Ecto neural progenitor cell (in vitro differentiated cells): ENCODE measurements around the gene KRT17.
"Not testable (repeated sequence)": the region's sequence is repeated elsewhere in the genome, so short reads cannot be mapped to it uniquely, and the experiment has no call there.

Source experiments
- DNase-seq: peaks from one replicate; pipeline ENCODE4 v3.0.0-alpha.2; 2018; ENCODE audit warnings: low spot score

Gene KRT17

DNA sequence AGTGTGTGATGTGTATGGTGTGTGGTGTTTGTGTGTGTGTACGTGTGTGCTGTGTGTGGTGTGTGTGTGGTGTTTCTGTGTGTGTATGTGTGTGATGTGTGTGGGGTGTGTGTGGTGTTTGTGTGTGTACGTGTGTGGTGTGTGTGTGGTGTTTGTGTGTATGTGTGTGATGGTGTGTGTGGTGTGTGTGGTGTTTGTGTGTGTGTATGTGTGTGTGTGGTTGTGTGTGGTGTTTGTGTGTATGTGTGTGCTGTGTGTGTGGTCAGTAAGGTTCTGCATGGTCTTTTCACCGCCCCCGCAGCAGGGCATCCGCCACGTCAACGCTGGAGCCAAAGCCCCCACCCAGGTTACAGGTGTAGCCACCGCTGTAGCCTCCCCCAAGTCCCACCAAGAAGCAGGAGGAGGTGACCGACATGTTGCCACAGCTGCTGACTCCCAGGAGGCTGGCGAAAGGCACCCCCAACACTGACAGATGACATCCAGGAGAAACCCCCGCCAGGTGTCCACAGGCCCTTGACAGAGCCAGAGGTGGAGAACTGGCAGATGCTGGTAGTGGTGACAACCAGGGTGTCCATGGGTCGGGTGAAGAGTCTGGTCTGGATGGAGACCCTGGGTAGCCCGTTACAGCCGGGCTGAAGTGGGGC lies 9.3 kb upstream of the KRT17 start:
- no peak for DNase-seq

DNA sequence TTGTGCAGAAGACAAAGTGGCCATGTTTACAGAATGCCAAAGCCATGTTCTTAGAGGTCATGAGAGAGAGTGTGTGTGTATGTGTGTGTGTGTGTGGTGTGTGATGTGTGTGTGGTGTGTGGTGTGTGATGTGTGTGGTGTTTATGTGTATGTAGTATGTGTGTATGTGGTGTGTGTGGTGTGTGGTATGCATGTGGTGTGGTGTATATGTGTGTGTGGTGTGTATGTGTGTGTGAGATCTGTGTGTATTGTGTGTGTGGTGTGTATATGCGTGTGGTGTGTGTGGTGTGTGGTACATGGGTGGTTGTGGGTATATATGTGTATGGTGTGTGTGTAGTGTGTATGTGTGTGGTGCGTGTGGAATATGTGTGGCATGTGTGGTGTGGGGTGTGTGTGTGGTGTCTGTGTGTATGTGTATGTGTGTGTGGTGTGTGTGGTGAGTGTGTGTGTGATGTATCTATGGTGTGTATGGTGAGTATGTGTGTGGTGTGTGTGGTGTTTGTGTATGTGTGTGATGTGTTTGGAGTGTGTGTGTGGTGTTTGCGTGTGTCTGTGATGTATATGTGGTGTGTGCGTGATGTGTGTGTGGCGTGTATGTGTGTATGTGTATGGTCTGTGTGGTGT lies 8.2 kb upstream of the KRT17 start:
- DNase-seq: no peak

DNA sequence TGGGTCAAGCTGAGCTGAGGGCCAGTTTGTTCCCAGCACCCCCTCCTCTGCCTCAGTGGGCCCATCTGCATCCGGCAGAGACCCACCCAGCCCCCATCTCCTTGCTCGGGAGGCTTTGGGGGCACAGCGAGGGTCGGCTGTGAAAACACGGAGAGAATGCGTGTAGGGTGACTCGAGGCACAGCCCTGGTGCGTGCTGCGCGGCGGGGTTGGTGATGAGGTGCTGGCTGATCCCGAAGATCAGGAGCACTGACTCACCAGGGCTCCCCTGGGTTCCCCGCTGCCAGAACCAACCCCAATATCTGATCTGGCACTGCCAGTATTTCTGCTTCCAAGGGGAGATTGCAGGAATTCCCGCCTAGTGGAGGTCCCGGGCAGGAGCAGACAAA lies 7.5 kb upstream of the KRT17 start:
- no peak for DNase-seq

DNA sequence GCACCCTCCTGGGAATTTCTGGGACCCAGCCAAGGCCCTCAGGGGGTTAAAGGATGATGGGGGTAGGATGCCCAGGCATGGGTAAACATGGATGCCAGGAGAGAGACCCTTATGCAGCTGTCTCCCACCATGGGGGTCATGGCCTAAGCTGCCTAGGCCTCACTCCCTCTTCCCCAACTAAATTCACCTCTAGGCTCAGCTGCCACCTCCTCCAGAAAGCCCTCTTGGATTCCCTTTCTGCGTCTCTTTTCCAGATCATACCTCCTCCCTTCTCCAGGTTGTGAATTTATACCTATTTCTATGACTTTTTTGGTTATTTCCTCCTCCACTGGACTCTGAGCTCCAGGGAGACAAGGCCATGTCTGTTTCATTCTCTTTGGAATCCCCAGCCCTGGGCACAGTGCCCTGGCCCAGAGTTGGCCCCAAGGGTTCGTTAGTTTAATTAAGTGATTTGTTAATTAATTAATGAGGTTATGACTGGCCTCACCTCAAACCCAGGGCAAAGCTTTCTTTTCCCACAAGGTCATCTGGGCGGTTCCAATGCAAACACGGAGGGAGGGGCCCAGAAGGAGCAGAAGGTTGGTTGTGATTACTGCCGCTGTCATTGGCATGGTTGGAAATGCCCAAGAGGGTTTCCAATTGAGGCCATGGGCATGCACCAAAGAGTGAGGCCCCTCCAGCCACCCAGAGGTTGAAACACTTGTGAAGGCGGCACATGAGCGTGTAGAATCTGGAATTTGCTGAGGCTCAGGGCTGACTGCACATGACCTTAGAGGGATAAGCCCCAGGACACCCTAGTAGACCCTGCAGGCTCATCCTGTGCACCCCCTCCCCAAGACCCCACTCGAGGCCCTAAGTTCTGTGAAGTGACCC lies 6.9 kb upstream of the KRT17 start:
- no peak for DNase-seq

DNA sequence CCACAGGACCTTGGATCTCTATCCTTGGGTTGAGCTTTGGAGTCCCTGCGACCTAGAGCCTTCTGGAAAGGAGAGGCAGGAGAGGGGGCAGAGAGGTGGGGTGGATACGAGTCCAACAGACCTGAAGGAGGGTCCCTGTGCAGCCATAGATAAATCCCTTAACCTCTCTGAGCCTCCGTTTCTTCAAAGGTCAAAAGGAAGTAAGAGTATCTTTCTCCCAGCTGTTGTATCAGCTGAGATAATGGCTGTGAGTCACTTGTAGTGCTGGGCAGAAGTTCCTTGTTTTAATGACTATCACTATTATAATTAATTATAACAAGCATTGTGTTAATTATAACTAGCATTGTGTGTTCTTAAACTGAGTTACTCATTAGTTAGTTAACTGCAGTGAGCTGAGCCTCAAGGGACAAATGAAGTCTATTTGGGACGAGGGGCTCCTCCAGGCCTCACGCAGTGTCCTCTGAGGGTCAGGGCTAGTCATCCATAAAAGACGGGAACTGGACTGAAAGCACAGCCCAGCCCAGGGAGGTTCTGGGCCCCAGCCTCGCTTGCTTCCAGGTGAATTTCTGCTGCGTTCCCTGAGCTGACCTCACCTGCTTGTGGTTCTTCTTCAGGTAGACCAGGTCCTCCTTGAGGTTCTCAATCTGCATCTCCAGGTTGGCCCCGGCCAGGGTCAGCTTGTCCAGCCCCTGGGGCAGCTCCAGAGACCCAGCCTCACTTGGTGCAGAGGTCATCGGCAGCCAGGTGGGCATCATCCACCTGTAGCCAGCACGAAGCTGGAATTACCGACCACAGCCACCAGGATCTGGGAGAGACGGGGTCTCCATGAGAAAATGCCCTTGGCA lies 5.7 kb upstream of the KRT17 start:
- no peak for DNase-seq

DNA sequence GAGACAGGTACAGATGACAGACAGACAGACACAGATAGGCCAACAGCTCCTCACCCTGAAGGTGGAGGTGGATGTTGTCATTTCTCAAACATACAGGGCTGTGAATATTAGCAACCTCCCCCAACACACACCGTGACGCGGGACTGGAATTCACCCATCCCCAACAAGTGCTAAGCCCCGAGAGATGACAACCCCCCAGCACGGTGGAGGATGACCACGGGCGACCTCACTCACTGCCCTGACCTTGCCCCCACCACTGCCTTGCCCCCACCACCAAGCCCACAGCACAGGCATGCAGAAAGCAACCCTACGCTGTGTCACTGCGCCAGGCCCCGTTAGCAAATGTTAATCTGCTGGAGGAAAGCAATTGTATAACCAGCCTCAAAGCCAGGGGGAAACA lies 4.9 kb upstream of the KRT17 start:
- no peak for DNase-seq

DNA sequence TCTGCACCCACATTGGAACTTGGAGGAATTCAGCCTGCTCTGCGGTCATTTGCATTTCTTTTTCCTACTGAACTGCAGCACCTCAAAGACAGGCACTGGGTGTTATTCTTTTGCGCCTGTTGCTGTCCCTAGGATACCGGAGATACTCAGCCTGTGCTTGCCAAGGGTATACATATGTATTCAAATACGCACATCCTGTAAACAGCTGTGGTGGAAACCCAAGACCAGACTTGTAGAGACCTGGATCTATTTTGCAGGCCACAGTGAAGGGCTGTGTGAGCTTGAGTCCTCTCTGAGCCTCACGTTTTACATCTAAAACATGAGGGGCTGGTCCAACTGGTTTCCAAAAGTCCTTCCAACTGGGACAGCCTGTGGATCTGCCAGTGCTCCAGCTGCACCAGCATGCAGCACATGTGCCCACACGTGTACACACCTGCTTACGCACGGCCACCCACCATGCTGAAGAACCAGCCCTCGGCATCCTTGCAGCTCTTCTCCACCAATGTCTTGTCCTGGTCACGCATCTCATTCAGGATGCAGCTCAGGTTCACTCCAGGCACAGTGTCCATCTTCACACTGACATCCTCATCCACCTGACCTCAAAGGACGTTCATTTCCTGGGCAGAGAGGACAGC lies 4.4 kb upstream of the KRT17 start:
- not testable (repeated sequence) for DNase-seq

DNA sequence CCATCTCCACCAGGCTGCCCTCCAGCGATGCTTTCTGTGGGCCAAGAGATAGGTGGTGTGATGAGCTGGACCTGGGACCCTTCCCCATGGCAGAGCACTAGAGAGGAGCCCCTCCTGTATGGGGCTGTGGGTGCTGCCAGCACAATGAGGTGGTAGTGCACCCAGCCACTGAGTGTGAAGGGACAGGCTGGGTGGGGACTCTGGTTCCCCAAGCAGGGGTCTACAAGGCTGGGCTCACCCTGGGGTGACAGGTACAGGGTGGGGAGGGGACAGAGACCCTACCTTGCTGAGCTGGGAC lies 3.6 kb upstream of the KRT17 start:
- not testable (repeated sequence) for DNase-seq

DNA sequence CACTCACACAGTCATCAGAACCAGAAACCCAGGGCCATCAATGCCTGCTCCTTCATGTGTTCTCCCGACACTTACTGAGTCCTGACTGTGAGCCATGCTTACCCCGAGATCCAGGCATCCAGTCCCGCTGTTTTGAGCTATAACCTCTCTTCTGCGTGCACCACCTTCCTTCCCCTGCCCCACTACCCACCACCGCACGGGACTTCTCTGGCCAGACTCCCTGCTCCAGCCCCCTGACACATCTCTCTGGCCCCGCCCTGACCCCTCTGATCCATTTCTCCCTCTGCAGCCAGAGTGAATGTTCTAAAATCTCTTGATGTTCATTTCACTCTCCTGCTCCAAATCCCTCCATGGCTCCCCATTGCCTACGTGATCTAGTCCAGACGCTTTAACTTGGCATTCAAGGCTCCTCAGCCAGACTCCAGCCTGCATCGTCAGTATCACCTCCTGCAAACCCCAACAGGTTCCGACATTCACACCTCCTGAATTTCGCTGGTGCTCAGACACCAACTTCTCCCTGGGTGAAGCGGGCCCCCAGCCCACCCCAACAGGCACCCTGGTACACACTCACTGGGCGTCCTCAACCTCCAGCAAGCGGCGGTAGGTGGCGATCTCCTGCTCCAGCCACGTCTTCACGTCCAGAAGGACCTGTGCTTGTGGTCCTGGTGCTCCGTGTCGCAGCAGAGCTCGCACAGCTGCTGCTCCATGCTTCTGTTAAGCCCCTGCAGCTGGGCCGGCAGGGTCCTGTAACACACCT lies 3.1 kb upstream of the KRT17 start:
- no peak for DNase-seq

DNA sequence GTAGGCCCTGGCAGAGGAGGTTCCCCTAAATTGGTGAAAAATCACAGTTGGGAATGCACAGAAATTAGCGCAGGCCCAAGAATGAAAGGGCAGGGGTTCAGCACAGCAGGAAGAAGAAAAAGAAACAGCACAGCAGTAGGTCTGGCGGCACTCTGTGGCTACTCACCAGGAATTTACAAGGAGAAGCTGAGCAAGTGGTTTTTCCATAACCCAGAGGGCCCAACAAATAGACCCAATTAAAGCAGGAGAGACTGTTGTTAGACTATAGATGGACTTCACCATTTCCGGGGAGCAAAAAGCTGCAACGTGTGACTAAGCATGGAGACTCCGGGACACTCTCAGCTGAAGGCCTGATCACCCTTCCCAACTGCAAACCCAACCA lies 2.5 kb upstream of the KRT17 start:
- not testable (repeated sequence) for DNase-seq

DNA sequence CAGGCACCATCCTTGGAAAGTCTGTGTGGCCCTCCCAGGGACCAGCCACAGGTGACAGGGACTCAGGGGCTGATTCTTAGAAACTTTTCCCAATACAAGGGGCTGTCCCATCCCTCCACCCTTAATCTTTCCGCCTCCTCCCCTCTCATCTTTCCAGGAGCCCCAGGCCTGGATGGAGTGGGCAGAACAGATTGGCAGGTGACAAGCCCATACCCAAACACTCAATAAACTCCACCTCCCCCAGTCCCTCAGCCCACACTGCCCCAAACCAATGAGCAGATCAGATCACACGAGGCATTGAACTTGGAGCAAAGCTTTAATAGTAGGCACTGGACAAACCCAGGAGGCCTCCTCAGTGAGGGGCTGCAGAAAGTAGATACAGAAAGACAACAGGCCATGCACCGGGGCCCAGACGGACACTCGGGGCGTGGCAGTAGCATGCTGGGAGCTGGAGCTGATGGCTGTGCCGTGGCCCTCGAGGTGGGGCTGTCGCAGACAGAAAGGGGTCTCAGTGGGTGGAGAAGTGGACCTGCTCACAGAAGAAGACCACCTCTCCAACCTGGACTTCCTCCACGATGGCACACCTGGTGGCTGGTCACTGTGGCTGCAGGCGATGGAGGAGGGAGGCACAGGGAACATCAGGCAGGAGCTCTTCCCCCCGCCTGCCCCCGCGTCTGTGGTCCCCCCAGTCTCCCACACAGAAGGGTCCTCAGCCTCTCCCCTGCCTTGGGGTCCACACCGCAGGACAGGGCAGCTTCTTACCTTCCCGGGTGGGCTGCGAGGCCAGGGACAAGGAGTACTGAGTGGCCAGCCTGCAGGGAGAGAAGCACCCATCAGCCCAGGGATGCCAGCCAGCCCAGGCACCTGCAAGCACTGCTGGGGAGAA lies 1.9 kb upstream of the KRT17 start:
- DNase-seq: not testable (repeated sequence)

DNA sequence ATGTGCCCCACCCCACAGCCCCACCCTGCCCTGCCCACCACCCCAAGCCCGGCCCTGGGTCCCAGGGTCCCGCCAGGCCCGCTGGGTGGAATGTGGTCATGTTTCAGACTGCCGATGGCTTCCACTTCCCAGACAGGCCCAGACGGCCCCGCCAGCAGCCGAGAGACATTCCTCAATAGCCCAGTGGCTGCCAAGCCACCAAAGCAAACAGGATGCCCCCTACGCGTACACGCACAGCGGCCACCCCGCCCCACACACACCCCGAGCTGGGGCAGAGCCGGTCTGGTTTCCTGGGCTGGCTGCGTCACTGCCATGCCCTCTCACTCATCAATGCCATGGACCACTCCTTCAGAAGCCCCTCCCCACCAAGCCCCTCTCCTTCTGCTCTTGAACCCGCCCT lies 1.2 kb upstream of the KRT17 start:
- DNase-seq: no peak

DNA sequence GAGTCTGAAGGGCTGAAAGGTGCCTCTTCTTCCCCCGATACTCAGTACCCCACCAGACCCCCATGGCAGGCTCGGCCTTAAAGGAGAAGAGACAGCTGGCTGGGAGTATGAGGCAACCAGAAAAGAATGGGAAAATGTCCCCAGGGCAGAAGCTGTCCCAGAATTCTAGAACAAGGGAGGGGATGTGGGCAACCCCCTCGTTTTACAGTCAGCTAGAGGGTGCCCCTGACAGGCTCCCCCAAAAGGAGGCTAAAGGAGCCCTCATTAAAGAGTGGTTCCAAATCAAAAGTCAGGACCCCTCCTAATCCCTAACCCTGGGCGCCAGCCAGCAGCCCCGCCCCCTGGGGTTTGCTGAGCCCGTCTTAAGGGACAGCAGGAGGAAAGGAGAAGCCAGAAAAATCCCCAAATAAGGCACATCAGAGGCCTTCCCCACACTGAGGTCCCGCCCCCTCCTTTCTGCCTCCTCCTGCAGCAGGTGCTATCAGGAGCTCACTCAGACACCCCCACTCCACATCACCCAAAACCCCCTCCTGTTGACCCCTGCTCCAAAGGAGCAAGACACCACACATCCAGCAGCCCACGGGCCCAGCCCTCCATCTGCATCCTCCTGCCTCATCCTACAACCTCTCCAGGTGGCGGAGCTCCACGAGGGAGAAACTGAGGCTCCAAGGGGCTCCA lies 1.1 kb downstream of the KRT17 start:
- not testable (repeated sequence) for DNase-seq

DNA sequence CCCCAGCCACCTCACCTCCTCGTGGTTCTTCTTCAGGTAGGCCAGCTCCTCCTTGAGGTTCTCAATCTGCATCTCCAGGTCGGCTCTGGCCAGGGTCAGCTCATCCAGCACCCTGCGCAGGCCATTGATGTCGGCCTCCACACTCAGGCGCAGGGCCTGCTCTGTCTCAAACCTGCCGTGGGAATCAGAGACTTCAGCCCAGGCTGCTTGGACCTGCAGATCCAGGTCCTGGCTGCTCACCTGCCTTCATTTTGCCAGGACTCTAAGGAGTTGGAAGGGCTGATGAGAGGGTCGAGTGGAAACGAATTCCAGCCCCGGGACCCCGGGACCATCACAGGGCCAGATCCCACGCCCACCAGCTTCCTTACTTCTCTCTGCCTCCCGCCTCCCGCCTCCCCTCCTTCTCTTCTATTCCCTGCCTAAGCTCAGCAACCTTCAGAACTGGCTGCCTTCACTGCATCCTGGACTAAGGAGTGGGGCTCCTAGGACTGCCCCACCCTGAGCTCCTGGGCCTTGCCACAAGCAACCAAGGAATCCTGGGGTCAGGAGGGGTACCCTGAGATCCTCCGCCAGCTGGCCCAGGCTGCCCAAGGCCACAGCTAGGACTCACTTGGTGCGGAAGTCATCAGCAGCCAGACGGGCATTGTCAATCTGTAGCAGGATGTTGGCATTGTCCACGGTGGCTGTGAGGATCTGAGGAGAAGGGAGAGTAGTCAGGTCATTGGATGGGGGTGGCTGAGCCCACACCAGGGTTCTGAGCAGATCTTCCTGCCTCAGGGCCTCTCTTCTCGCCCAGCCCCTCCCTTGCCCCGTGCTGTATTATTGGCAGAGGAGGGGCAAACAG lies 1.8 kb downstream of the KRT17 start:
- not testable (repeated sequence) for DNase-seq

DNA sequence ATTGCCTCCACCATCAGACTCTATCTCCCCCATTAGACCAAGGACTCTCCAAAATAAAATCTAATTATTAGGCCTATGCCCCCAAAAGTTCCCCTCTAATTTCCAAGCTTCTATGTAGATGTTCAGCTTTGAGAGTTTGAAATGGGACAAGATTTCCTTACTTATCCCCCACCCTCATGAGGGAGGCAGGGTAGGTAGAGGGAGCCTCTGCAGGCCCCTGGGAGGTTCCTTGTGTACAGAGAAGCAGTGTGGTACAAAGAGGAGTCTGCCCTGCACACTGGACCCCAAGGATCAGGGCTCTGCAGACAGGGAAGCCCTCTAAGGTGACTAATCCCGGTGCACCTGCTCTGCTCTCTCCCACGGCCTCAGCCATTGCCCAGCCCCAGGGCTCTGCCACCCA lies 2.5 kb downstream of the KRT17 start:
- DNase-seq: no peak

DNA sequence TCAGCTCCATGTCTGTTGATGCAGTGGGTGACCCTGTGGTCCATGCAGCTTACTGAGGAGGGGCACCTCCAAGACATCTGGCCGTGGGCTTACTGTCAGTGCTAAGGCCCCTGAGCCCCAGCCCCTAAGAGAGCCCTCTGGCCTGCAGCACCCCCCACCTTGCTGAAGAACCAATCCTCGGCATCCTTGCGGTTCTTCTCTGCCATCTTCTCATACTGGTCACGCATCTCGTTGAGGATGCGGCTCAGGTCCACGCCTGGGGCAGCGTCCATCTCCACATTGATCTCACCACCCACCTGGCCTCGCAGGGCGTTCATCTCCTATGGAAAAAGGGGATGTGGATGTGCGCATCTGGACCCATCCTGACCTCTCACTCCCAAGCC lies 2.9 kb downstream of the KRT17 start:
- DNase-seq: not testable (repeated sequence)

DNA sequence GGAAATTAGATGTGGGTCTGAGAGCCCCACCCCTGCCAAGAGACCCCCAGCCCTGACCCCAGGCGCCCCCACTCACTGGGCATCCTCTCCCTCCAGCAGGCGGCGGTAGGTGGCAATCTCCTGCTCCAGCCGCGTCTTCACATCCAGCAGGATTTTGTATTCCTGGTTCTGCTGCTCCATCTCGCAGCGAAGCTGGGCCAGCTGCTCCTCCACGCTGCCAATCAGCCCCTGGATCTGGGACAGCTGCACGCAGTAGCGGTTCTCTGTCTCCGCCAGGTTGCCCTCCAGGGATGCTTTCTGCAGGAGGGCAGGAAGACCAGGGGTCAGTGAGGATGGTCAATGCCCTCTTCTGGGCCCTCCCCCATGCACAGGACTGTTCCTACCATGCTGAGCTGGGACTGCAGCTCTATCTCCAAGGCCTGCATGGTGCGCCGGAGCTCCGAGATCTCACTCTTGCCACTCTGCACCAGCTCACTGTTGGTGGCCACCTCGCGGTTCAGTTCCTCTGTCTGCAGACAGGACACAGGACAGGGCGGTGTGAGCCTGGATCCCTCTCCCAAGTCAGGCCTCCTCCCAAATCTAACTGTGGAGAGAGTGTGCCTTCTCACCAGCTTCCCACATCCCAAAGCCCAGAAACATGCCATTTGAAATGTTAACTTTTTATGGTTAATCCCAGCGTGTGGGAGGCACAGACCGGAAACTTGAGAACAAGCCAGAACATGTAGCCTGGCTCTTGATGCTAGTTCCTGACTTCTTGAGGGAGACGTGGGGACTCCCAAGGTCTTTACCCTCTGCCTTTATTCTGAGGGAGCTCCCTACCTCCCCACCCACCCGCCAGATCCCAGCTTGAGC lies 3.6 kb downstream of the KRT17 start:
- DNase-seq: no peak
